ENCODE data around the gene ATP1A3. TPM values are rescaled to one million over a fixed set of nuclear protein-coding genes. Genes with fewer than 3 reads are reported as not detected.

Gene ATP1A3
- total RNA-seq, 1 donor from 2014 or later, result not detected

GRCh38 chr19:41981724-41982123 lies 12.3 kb downstream of the ATP1A3 start:
- no peaks in the 10 kb centered on the region for H3K36me3 ChIP-seq (ENCODE audit: control insufficient read depth, insufficient read depth, low read length)
- no peak for DNase-seq (ENCODE audit: low read depth)
- H3K27me3 ChIP-seq (ENCODE audit: control insufficient read depth, insufficient read depth, low read length), result peaks cover 10% of the 10 kb centered on the region
- no peak overlapping the region for H3K4me3 ChIP-seq (ENCODE audit: low read depth, low read length)
- no peak for TF ChIP-seq CTCF (IDR thresholded peaks at IDR 0.05; ENCODE audit: insufficient read depth, low read length, poor library complexity, severe bottlenecking)

GRCh38 chr19:41978470-41978869 lies 15.6 kb downstream of the ATP1A3 start:
- TF ChIP-seq CTCF (IDR thresholded peaks at IDR 0.05; ENCODE audit: insufficient read depth, low read length, poor library complexity, severe bottlenecking), result no peak
- no peak for DNase-seq (ENCODE audit: low read depth)
- Histone ChIP-seq H3K27me3 (ENCODE audit: control insufficient read depth, insufficient read depth, low read length) (peaks cover 15% of the 10 kb centered on the region), H3K4me3 (ENCODE audit: low read depth, low read length) (no peak overlapping the region), H3K36me3 (ENCODE audit: control insufficient read depth, insufficient read depth, low read length) (no peaks in the 10 kb centered on the region)

- no peak for DNase-seq (ENCODE audit: low read depth)
- H3K4me3 ChIP-seq (ENCODE audit: low read depth, low read length), result no peak overlapping the region
- H3K27me3 ChIP-seq (ENCODE audit: control insufficient read depth, insufficient read depth, low read length), result peaks cover 15% of the 10 kb centered on the region
- no peak for TF ChIP-seq CTCF (IDR thresholded peaks at IDR 0.05; ENCODE audit: insufficient read depth, low read length, poor library complexity, severe bottlenecking)
- no peaks in the 10 kb centered on the region for H3K36me3 ChIP-seq (ENCODE audit: control insufficient read depth, insufficient read depth, low read length)
Measured at GRCh38 chr19:41977916-41978315, 16.1 kb downstream of the ATP1A3 start.

GRCh38 chr19:41974652-41975051 lies 19.4 kb downstream of the ATP1A3 start:
- no peaks in the 10 kb centered on the region for H3K36me3 ChIP-seq (ENCODE audit: control insufficient read depth, insufficient read depth, low read length)
- peaks cover 5% of the 10 kb centered on the region for H3K27me3 ChIP-seq (ENCODE audit: control insufficient read depth, insufficient read depth, low read length)
- H3K4me3 ChIP-seq (ENCODE audit: low read depth, low read length), result no peak overlapping the region
- no peak for TF ChIP-seq CTCF (IDR thresholded peaks at IDR 0.05; ENCODE audit: insufficient read depth, low read length, poor library complexity, severe bottlenecking)
- no peak for DNase-seq (ENCODE audit: low read depth)

GRCh38 chr19:41971363-41971762 lies 22.7 kb downstream of the ATP1A3 start:
- peaks cover 9% of the 10 kb centered on the region for H3K27me3 ChIP-seq (ENCODE audit: control insufficient read depth, insufficient read depth, low read length)
- TF ChIP-seq CTCF (IDR thresholded peaks at IDR 0.05; ENCODE audit: insufficient read depth, low read length, poor library complexity, severe bottlenecking), result no peak
- no peak overlapping the region for H3K4me3 ChIP-seq (ENCODE audit: low read depth, low read length)
- no peak for DNase-seq (ENCODE audit: low read depth)
- H3K36me3 ChIP-seq (ENCODE audit: control insufficient read depth, insufficient read depth, low read length), result no peaks in the 10 kb centered on the region

- no peak for TF ChIP-seq CTCF (IDR thresholded peaks at IDR 0.05; ENCODE audit: insufficient read depth, low read length, poor library complexity, severe bottlenecking)
- Histone ChIP-seq H3K27me3 (ENCODE audit: control insufficient read depth, insufficient read depth, low read length) (peaks cover 4% of the 10 kb centered on the region), H3K4me3 (ENCODE audit: low read depth, low read length) (no peak overlapping the region), H3K36me3 (ENCODE audit: control insufficient read depth, insufficient read depth, low read length) (no peaks in the 10 kb centered on the region)
- no peak for DNase-seq (ENCODE audit: low read depth)
Measured at GRCh38 chr19:41969772-41970458, 24.1 kb downstream of the ATP1A3 start.

Data from kidney epithelial cell (primary cell).